GM19043 (cell line): ENCODE results near the gene WASHC3.
"Not testable (repeated sequence)": the region's sequence is repeated elsewhere in the genome, so short reads cannot be mapped to it uniquely, and the experiment has no call there.

Source experiments
- ATAC-seq: cut with Tn5 transposase; IDR thresholded peaks from one replicate; pipeline ENCODE4 v1.9.1; 2021; ENCODE audit warnings: low read depth; ENCODE audit not compliant: unreplicated experiment

WASHC3 gene

GRCh38 chr12:102051431-102051965 lies 10.3 kb downstream of the WASHC3 start:
- no peak for ATAC-seq

GRCh38 chr12:102050660-102051430 lies 10.9 kb downstream of the WASHC3 start:
- no peak for ATAC-seq

DNA sequence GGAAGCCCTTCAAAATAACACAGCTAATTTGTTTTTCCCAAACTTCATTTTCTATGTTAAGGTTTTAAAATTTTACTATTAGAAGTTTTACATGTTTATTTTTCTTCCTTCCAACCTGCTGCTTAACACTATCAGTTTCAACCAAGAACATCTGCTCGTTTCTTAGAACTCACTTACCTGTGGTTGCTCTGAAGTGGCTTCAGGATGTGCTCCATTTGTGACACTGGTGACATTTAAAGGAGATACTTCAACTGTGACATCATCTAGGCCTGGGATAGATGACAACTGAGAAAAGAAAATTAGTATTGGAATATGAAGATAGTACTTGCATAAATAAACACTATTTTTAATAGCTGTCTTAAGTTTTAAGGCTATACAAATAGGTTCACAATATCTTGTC lies 17.9 kb downstream of the WASHC3 start:
- peak; percentile 91 for ATAC-seq

DNA sequence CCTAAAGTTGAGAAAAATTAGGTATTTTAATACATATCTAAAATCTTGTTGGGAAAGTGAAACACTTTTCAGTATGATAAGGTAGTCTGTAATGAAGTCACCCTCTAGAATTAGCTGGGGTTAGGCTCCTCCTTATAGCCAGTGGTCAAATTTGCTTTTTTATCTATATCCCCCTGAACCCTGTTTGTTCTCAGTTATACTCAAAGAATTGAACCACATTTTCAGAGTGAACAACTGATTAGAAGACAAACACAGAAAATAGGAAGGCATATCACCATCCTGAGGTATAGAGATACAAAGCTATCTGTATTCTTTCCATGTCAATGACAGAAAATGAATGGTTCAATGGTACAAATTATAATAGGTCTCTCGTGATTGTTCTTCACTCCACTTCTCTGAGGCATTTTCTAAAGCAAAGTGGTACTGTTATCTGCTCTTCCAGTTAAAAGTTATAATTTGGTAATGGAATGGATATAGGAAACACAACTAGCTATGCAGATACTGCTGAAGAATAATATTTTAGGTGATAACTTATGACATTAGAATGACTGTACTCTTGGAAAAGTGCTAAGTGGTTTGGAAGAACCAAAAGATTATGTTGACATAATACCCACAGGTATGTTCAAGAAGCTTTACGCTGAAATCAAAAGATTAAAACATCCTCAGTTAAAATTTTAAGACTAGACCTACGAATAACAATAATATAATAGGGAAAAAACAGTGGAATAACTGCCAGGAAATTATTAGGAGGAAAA lies 27.6 kb downstream of the WASHC3 start:
- ATAC-seq: no peak

DNA sequence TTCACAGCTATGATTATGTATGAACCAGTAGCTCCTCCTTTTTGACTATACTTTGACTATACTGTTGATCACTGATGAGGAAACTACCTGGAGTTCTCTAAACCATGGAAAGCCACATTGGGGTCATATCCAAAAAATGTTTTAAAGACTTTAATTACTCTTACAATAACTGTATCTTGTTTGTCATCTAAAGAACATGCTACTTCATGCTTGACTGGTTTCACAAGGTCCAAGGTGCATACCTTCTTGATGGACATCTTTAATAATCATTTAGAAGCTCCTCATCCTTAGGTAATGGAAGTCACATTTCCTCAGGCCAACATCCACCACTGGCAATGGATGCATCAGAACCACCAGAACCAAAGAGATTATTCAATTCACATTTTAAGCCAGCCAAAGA lies 29.9 kb downstream of the WASHC3 start:
- ATAC-seq: no peak

- no peak for ATAC-seq
Observed at GRCh38 chr12:102029141-102029540, 32.6 kb downstream of the WASHC3 start.

- ATAC-seq: no peak
Observed at GRCh38 chr12:102026728-102027127, 35.1 kb downstream of the WASHC3 start.

- no peak for ATAC-seq
Observed at GRCh38 chr12:102024765-102025164, 37.0 kb downstream of the WASHC3 start.

GRCh38 chr12:102023343-102023930 lies 38.4 kb downstream of the WASHC3 start:
- ATAC-seq: no peak

- ATAC-seq: no peak
Observed at GRCh38 chr12:102022286-102022685, 39.5 kb downstream of the WASHC3 start.

- ATAC-seq: no peak
Observed at GRCh38 chr12:102021540-102022246, 40.1 kb downstream of the WASHC3 start.

DNA sequence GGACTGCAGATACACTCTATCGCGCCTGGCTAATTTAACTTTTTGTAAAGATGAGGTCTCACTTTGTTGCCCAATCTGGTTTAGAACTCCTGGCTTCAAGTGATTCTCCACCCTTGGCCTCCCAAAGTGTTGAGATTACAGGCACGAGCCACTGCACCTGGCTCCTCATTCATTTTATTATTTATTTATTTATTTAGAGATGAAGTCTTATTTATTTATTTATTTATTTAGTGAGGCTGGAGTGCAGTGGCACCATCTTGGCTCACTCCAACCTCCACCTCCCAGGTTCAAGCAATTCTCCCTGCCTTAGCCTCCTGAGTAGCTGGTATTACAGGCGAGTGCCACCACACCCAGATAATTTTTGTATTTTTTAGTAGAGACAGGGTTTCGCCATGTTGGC lies 43.2 kb downstream of the WASHC3 start:
- not testable (repeated sequence) for ATAC-seq

GRCh38 chr12:102016472-102016871 lies 45.3 kb downstream of the WASHC3 start:
- no peak for ATAC-seq

DNA sequence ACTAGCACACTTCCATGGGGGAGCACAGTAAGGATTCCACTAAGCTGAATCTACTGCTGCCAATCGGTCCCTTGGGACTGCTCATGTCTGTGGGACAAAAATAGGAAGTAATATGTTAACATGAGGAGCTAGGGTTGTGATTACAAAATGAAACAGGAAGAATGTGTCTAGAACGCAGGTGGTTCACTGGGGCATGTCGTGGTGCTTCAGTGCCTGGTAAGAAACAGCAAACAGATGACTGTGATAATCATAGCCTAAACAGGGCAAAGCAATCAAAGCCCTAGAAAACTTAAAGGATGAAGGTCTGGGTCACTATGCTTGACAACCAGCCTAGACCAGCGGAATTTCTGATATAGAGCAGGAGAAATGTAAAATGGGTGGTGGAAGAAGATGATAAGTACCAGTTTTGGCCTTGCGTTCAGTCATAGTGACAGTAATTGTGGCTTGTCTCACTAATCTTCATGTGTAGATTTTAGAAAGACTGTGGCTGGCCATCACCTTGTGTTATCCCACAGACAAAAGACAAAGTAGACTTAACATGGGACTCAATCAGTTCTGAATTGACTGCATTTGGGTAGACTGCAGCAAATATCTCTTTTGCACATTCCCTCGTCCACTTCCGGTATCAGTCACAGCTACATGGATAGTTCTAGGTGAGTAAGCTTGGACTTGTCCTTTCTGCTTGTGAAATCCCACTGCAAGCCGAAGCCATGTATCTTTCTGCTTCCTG lies 51.4 kb downstream of the WASHC3 start:
- ATAC-seq: peak; percentile 92

GRCh38 chr12:102009796-102010195 lies 52.0 kb downstream of the WASHC3 start:
- no peak for ATAC-seq

- no peak for ATAC-seq
Observed at GRCh38 chr12:102008615-102009126, 53.1 kb downstream of the WASHC3 start.

GRCh38 chr12:102005256-102005655 lies 56.5 kb downstream of the WASHC3 start:
- ATAC-seq: no peak

- no peak for ATAC-seq
Observed at GRCh38 chr12:101997102-101997501, 64.7 kb downstream of the WASHC3 start.

GRCh38 chr12:101995684-101996083 lies 66.1 kb downstream of the WASHC3 start:
- no peak for ATAC-seq

DNA sequence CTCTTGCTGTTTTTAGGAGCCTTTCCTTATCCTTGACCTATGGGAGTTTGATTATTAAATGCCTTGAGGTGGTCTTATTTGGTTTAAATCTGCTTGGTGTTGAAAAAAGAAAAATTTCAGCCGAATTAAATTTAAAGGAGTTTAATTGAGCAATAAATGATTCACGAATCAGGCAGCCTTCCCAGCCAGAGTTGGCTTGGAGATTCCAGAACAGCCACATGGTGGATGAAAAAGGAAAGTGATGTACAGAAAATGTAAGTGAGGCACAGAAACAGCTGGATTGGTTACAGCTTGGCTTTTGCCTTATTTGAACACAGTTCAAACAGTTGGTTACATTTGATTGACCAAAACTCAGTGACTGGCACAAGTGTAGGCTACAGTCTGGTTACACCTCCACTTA lies 69.7 kb downstream of the WASHC3 start:
- ATAC-seq: no peak
